Ureter (tissue), 1 donor: ENCODE results near the gene ELMO1. TPM values are rescaled to one million over a fixed set of nuclear protein-coding genes. Genes with fewer than 3 reads are reported as not detected.

Experiments
- DNase-seq: peaks from one replicate; pipeline ENCODE4 v3.0.0-alpha.2; 2020; ENCODE audit warnings: low spot score
- total RNA-seq: library from RNA; stranded (reverse); gene quantifications from one replicate; pipeline ENCODE4 v1.2.4, GENCODE V29; 2023
- donor health status: DM: yes; HTN: yes; CAD: no.

The ELMO1 gene
- total RNA-seq, 1 donor from 2014 or later, result 51.9 TPM

- DNase-seq, result no peak
These were observed 38.1 kb downstream of the ELMO1 start for GRCh38 chr7:37410305-37411229.

GRCh38 chr7:37409461-37409860, 39.2 kb downstream of the ELMO1 start:
- DNase-seq, result no peak

DNA sequence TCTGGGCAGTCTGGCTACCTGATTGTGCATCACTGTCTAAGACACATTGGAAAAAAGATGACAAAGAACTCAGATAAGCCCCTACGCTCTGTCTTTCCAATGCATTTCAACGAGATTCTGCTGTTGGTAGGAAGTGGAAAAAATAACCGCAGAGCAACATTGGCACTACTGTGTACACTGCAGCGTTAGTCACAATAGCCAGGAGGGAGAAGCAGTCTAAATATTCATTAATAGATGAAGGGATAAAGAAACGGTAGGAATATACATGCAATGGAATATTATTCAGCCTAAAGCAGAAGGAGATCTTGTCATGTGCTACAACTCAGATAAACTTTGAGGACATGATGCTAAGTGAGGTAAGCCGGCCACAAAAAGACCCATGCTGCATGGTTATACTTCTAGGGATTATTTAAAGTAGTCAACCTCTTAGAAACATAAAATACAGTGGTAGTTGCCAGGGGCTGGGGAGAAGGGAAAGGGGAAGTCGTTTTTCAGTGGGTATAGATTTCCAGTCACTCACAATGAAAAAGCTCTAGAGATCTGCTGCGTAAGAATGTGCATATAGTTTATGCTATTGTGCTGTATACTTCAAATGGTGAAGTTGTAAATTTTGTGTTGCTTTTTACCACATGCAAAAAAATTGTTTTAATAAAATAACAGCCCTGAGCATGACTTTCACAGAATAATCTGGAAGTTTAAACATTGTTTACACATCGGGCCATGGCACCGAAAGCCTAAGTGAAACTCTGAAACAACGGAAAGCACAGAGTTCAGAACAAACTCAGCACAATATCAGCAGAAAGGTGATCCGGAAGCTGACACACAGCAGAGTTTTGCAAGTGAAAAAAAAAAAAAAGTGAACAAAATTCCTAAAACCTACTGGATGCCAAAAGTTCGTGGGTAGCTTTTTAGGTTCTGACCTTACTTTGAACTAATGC, 40.1 kb downstream of the ELMO1 start:
- no peak for DNase-seq

GRCh38 chr7:37405603-37406122, 43.0 kb downstream of the ELMO1 start:
- DNase-seq, result no peak

- DNase-seq, result no peak
These were observed 43.5 kb downstream of the ELMO1 start for GRCh38 chr7:37405128-37405527.

- no peak for DNase-seq
These were observed 48.7 kb downstream of the ELMO1 start for GRCh38 chr7:37399876-37400421.

DNA sequence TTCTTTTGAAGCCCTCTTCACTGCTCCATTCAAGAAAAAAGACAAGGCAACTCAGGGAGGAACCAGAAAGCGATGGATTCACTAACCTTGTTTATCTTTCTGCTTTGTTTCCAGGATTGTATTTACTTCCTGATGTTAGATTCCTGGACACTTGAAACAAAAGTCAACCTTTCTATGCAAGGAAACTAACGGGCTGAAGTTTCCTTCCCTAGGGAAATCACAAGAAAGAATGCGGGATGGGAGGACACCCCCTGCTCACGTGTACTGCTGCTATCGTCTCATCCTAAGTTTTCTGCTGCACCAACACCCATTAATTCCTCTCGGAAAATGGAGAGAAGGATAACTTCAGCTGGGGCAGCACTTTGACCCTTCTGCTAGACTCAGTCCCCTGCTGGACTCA, 50.3 kb downstream of the ELMO1 start:
- DNase-seq, result no peak

- no peak for DNase-seq
These were observed 52.9 kb downstream of the ELMO1 start for GRCh38 chr7:37395618-37396259.

GRCh38 chr7:37394158-37394557, 54.5 kb downstream of the ELMO1 start:
- no peak for DNase-seq

DNA sequence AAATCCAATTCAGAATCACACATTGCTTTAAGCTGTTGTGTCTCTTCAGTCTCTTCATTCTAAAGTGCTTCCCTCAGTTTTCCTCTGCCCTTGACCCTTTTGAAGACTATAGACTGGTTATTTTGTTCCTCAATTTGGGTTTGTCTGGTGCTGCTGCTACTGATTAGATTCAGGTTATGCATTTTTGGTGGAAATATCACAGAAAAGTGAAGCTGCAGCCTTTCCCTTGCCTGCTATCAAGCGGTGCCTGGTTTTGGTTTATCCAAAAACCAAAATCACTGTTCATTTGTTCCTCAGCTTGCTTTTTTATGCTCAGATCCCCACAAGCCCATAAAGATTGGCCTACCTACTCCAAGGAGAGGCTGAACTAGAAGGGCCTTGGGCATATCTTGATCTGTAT, 55.2 kb downstream of the ELMO1 start:
- no peak for DNase-seq

- no peak for DNase-seq
These were observed 56.0 kb downstream of the ELMO1 start for GRCh38 chr7:37392673-37393017.

DNA sequence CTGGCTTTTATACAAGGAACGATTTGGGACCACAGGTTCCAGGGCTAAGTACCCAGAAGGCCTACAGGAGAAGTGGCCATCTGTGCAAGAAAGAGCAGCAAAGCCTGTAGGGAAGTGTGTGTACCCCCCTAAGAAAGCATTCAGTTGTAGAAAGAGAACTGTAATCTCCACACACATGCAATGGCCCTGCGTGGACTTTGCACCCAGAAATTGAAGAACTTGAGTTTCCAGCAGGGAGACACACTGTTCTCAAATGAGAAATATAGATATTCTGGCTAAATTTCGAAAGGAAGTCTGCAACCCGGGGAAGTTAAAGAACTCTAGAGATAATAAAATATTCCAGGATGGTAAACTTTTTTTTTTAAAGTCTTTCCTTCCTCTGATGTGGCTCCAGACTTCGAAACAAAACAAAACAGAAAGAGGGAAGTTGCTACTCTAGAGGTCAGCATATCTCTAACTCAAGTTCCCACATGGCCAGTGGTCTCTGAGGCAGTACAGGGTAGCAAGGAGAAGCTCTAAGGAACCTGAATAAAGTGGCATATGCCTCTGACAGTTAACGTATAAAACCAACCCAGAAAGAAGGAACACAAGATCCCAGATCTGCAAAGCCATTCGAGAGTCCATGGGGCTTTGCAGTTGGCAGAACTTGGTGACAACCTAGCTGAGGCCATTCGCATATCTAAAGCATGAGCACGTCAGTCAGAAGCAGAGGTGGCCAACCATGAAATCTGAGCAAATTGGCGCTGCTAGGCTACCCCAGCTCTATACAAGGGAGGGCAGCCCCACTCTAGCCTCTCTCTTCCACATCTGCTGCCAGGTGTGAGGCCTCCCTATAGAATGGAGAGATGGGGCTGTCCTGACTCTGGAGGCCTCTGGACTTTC, 56.6 kb downstream of the ELMO1 start:
- DNase-seq, result no peak

DNA sequence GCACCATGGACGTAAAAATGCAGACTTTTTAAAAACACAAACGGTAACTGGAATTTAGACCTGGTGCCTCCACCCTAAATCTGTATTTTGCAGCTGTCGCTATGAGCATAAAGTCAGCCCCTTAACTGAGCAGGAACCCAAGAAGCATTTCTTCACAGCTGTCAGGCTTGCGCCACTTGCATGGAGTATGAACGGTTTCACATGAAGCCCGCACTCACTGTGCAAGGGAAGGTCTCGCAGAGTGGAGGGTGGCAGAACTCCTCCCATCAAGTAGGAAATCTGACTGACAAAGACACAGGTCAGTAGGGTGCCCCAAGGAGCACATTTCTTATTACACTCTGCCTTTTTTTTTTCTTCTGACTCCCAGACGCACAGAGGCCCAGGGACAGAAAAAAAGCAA, 58.5 kb downstream of the ELMO1 start:
- no peak for DNase-seq

DNA sequence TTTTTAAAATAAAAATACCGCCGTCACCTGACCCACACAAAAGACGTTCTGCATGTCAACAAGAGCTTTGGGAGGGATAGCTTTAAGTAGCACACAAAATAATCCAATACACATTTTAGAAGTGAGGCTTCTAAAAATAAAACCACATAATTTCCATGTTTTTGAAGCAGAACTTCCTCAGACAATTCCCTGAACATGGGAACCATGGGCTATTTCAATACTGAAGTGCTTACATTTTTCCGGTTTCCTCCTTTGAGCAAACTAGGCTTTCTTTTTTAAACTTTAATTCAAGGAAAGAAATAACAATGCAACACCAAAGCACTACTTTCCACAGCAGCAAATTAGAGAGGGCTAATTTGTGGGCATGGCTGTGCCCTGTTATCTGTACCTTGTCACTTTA, 59.9 kb downstream of the ELMO1 start:
- no peak for DNase-seq

- no peak for DNase-seq
These were observed 62.9 kb downstream of the ELMO1 start for GRCh38 chr7:37385787-37386186.

DNA sequence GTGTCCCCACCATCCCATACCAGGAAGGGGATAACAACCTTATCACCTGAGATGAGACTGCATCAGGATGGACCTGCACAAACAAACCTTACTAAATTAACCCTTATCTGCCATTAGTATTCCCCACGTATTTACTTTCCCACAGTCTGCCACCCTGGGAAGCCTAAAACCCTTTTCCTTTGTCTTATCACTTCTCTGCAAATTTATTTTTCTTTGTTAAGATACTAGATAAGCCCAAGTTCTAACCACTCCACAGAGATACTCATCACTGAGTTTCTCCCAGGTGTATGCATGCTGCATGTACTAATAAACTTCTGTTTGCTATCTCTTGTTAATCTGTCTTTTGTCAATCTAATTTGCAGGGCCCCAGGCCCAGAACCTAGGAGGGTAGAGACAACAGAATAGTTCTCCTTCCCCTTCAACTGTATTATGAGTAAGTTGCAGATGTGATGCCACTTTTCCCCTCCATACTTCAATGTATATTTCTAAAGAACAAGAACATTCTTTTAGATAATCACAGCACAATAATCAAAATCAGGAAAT, 66.0 kb downstream of the ELMO1 start:
- DNase-seq, result no peak

DNA sequence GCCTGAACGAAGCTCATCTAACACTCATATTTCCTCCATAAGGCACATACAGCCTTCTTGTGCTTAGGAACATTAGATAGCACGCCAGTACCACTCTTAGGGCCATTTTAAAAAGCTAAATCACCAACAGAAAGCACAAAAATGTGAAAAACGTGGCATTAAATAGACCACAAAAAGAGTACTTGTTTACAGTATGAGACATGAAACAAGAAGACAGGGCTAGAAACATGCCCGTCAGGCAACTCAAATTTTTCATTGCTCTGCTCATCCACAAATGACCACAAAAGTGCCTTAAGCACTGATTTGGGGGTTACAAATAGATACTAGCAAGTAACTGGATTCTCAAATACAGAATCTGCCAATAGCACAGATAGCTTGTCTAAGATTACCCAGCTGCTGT, 67.8 kb downstream of the ELMO1 start:
- DNase-seq, result no peak

DNA sequence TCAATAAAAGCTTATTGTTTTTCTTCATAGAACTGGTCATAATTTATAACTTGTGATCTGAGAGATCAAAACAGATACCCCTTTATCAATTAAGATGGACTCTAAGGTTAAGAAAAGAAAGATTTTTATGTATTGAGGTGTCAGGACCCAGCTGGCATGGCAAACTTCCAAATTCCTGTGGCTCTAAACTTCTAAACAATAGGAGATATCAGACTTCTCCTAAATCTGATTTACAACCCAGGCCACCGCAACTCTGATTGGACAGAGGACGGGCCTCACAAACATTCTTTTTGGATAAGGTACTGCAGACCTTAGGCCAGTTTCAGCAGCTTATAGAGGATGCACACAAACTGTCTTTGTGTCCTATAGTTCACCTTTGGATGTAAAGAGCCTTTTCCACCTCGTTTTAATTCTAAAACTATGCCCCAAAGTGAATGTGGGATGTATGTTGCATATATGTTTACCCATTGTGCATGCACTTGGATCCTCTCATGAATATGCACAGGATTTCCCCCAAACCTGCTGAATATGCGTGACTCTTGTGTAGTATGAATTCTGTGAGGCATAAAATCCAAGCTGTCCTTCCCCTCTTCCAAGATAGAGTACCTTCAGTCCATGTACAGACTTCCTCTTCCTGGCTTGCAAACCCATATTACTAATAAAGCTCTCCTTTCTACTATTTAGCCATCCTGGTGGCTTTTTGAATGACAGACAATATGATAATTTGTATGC, 69.0 kb downstream of the ELMO1 start:
- no peak for DNase-seq

DNA sequence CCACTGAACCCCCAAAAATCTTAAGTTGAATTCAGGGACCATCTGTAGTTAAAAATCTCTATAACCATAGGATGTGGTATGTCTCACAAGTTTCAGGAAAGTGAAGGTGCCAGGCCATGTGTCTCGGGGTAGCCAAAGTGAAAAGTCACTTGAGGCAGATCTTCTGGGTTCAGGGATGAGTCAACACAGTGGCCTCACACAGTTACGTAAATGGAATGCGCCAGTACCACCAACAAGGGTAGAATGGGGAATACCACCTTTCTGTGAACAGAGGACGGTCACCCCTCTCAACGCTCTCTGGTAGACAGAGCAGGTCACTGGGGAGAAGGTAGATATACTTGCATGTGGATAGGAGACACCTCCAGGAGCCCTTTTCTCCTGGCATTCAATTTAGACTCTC, 71.4 kb downstream of the ELMO1 start:
- no peak for DNase-seq

DNA sequence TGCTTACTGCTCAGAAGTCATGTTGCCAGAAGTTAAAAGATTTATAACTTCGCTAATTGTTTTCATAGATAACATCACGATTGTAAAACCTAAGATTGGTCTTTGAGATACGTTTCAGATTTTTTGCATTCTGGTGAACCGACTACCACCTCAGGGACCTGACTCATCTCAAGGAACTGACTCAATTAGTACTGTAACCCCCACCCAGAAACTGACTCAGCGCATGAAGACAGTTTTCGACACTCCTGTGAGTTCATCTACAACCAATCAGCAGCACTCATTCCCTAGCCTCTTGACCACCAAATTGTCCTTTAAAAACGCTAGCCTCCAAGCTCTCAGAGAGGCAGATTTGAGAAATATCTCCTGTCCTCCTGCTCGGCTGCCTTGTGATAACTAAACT, 72.3 kb downstream of the ELMO1 start:
- DNase-seq, result no peak
